GM23338 (cell line): Measurements from ENCODE around the gene LRRC10. TPM values are rescaled to one million over a fixed set of nuclear protein-coding genes. Genes with fewer than 3 reads are reported as not detected.

Experiments
- ATAC-seq: fragments of 200-7000 bp; cut with Tn5 transposase; 3 replicates; pipeline ENCODE4 v1.9.1; 2020
- DNase-seq: peaks from one replicate; pipeline ENCODE4 v3.0.0-alpha.2; 2015; ENCODE audit warnings: low spot score
- H2AFZ ChIP-seq: fragments of 200-600 bp; sonication (generic); 2 replicates; pipeline ENCODE4 v1.8.0; 2016; ENCODE audit warnings: antibody characterized with exemption, mild to moderate bottlenecking, moderate library complexity
- H3F3A ChIP-seq: fragments of 200-600 bp; sonication (generic); replicated peaks from 2 replicates; pipeline ENCODE4 v1.8.0; 2017; ENCODE audit warnings: antibody characterized with exemption, mixed run types, low read depth
- H3K27ac ChIP-seq: fragments of 200-600 bp; sonication (generic); 2 replicates; pipeline ENCODE4 v1.6.1; 2016; ENCODE audit warnings: low read depth
- H3K27me3 ChIP-seq: fragments of 200-600 bp; sonication (generic); 2 replicates; pipeline ENCODE4 v1.8.0; 2016; ENCODE audit warnings: mild to moderate bottlenecking, mixed run types, moderate library complexity; ENCODE audit not compliant: insufficient read depth
- H3K36me3 ChIP-seq: fragments of 200-600 bp; sonication (generic); 2 replicates; pipeline ENCODE4 v1.8.0; 2016; ENCODE audit warnings: mild to moderate bottlenecking; ENCODE audit not compliant: insufficient read depth
- H3K4me1 ChIP-seq: fragments of 200-600 bp; sonication (generic); 2 replicates; pipeline ENCODE4 v1.8.0; 2016; ENCODE audit warnings: mild to moderate bottlenecking, moderate library complexity; ENCODE audit not compliant: insufficient read depth
- H3K4me2 ChIP-seq: fragments of 200-600 bp; sonication (generic); 2 replicates; pipeline ENCODE4 v1.7.1; 2017; ENCODE audit warnings: mixed run types
- H3K4me3 ChIP-seq: fragments of 200-600 bp; sonication (generic); 2 replicates; pipeline ENCODE4 v1.6.1; 2016; ENCODE audit warnings: mixed run types
- H3K79me2 ChIP-seq: fragments of 200-600 bp; sonication (generic); replicated peaks from 2 replicates; pipeline ENCODE4 v1.8.0; 2017; ENCODE audit warnings: mild to moderate bottlenecking; ENCODE audit not compliant: insufficient read depth
- H3K9me2 ChIP-seq: fragments of 200-600 bp; sonication (generic); 2 replicates; pipeline ENCODE4 v1.8.0; 2017; ENCODE audit not compliant: insufficient read depth
- H4K20me1 ChIP-seq: fragments of 200-600 bp; sonication (generic); replicated peaks from 2 replicates; pipeline ENCODE4 v1.8.0; 2017; ENCODE audit warnings: mild to moderate bottlenecking; ENCODE audit not compliant: insufficient read depth
- H3K27ac Mint-ChIP-seq: 2 replicates; pipeline ENCODE4 v1.8.0; 2020; ENCODE audit warnings: inconsistent platforms, mild to moderate bottlenecking, moderate library complexity, mixed read lengths
- H3K27me3 Mint-ChIP-seq: 3 replicates; pipeline ENCODE4 v1.8.0; 2022; ENCODE audit warnings: low read depth, mild to moderate bottlenecking, moderate library complexity, mixed read lengths, inconsistent platforms; ENCODE audit not compliant: insufficient read depth, poor library complexity
- H3K36me3 Mint-ChIP-seq: 3 replicates; pipeline ENCODE4 v1.8.0; 2021; ENCODE audit warnings: low read depth, mild to moderate bottlenecking, inconsistent platforms, moderate library complexity, mixed read lengths
- H3K4me1 Mint-ChIP-seq: 3 replicates; pipeline ENCODE4 v1.8.0; 2020; ENCODE audit warnings: mild to moderate bottlenecking, inconsistent platforms, mixed read lengths
- H3K4me3 Mint-ChIP-seq: 3 replicates; pipeline ENCODE4 v1.8.0; 2021; ENCODE audit warnings: moderate library complexity, mild to moderate bottlenecking, inconsistent platforms, mixed read lengths
- H3K9me3 Mint-ChIP-seq: 3 replicates; pipeline ENCODE4 v1.8.0; 2020; ENCODE audit warnings: moderate library complexity, mild to moderate bottlenecking, inconsistent platforms, mixed read lengths
- CREB1 ChIP-seq: fragments of 250-450 bp; sonication (Bioruptor Pico); IDR thresholded peaks from 2 replicates; pipeline ENCODE4 v1.5.0; 2020; ENCODE audit warnings: low read depth, mild to moderate bottlenecking, moderate library complexity
- CTCF ChIP-seq, 2 experiments: fragments of 200-600 bp in 1 of 2; sonication (generic) in 1 of 2; conservative IDR thresholded peaks; 2 replicates each; pipeline versions ENCODE4 v1.5.1 to v1.6.1; 2016 to 2017; ENCODE audit warnings: antibody characterized with exemption in 2 of 2, low read depth in 2 of 2, mild to moderate bottlenecking in 2 of 2, moderate library complexity in 1 of 2
- EZH2 ChIP-seq: fragments of 200-600 bp; sonication (generic); IDR thresholded peaks from one replicate; pipeline ENCODE4 v1.8.0; 2017; ENCODE audit warnings: antibody characterized with exemption, mild to moderate bottlenecking, low read depth; ENCODE audit not compliant: unreplicated experiment
- EZH2phosphoT487 ChIP-seq: fragments of 200-600 bp; sonication (generic); IDR thresholded peaks from one replicate; pipeline ENCODE4 v1.8.1; 2018; ENCODE audit warnings: antibody characterized with exemption; ENCODE audit not compliant: unreplicated experiment
- JUNB ChIP-seq: IDR thresholded peaks from one replicate; pipeline ENCODE4 v1.6.1; 2016; ENCODE audit warnings: antibody characterized with exemption; ENCODE audit not compliant: unreplicated experiment
- NANOG ChIP-seq: IDR thresholded peaks from 2 replicates; pipeline ENCODE4 v1.6.1; 2016; ENCODE audit warnings: antibody characterized with exemption, borderline replicate concordance
- POLR2AphosphoS5 ChIP-seq: IDR thresholded peaks from 2 replicates; pipeline ENCODE4 v1.6.1; 2016; ENCODE audit warnings: antibody characterized with exemption, low read depth
- STAT1 ChIP-seq: IDR thresholded peaks from one replicate; pipeline ENCODE4 v1.6.1; 2016; ENCODE audit warnings: antibody characterized with exemption; ENCODE audit not compliant: unreplicated experiment
- ZNF114 ChIP-seq: fragments of 250-450 bp; sonication (Bioruptor Pico); IDR thresholded peaks from 2 replicates; pipeline ENCODE4 v1.5.0; 2020; ENCODE audit warnings: mild to moderate bottlenecking, moderate library complexity
- ZNF331 ChIP-seq: fragments of 250-450 bp; sonication (Bioruptor Pico); IDR thresholded peaks from 2 replicates; pipeline ENCODE4 v1.5.0; 2020; ENCODE audit warnings: low read depth, mild to moderate bottlenecking, moderate library complexity
- ZNF462 ChIP-seq: fragments of 250-450 bp; sonication (Bioruptor Pico); IDR thresholded peaks from 2 replicates; pipeline ENCODE4 v1.5.0; 2020; ENCODE audit warnings: mild to moderate bottlenecking, moderate library complexity
- polyA plus RNA-seq: library from polyadenylated mRNA; unstranded; fragments of >200 nt; fragmentation: Nextera tagmentation; extraction: Ambion mirVana; gene quantifications from 2 replicates; pipeline ENCODE4 v1.2.1, GENCODE V29; 2016
- total RNA-seq: library from RNA; depleted of rRNA; stranded (reverse); fragments of >200 nt; shearing (Covaris generic); gene quantifications from 2 replicates; pipeline ENCODE4 v1.2.3, GENCODE V29; 2014
- TF ChIP-seq, protein P1 (sequence below): IDR thresholded peaks from one replicate; pipeline ENCODE4 v1.6.1; 2018; ENCODE audit warnings: antibody characterized with exemption; ENCODE audit not compliant: unreplicated experiment
- TF ChIP-seq, protein P2 (sequence below): IDR thresholded peaks from 2 replicates; pipeline ENCODE4 v1.6.1; 2016; ENCODE audit warnings: antibody characterized with exemption

Gene LRRC10
- total and polyA plus RNA-seq, 2 experiments from 2014 or later, result not detected

- no peak overlapping the region for H3K4me3 Mint-ChIP-seq
These were observed 38.8 kb upstream of the LRRC10 start for GRCh38 chr12:69649529-69649928.

More at GRCh38 chr12:69649529-69649928, 38.8 kb upstream of the LRRC10 start:
- no peak for ATAC-seq
- Histone ChIP-seq H3K4me3 (no peak overlapping the region), H3K9me2 (no peaks in the 10 kb centered on the region), H3K79me2 (no peaks in the 10 kb centered on the region), H3K36me3 (no peaks in the 10 kb centered on the region), H3K27me3 (no peaks in the 10 kb centered on the region), H3K4me2 (no peak overlapping the region), H2AFZ (no peak overlapping the region; the same call in 1 of the 2 replicates), H3K27ac (no peak overlapping the region), H4K20me1 (no peaks in the 10 kb centered on the region), H3K4me1 (no peaks in the 10 kb centered on the region), H3F3A (no peaks in the 10 kb centered on the region)
- no peak for TF ChIP-seq ZNF462 (CRISPR knock-in tag)
- no peak for TF ChIP-seq ZNF331 (CRISPR knock-in tag)
- TF ChIP-seq EZH2, result no peak
- TF ChIP-seq STAT1, result no peak
- TF ChIP-seq CREB1 (CRISPR knock-in tag), result no peak
- TF ChIP-seq JUNB, result no peak
- no peak for TF ChIP-seq NANOG
- TF ChIP-seq, protein P1, sequence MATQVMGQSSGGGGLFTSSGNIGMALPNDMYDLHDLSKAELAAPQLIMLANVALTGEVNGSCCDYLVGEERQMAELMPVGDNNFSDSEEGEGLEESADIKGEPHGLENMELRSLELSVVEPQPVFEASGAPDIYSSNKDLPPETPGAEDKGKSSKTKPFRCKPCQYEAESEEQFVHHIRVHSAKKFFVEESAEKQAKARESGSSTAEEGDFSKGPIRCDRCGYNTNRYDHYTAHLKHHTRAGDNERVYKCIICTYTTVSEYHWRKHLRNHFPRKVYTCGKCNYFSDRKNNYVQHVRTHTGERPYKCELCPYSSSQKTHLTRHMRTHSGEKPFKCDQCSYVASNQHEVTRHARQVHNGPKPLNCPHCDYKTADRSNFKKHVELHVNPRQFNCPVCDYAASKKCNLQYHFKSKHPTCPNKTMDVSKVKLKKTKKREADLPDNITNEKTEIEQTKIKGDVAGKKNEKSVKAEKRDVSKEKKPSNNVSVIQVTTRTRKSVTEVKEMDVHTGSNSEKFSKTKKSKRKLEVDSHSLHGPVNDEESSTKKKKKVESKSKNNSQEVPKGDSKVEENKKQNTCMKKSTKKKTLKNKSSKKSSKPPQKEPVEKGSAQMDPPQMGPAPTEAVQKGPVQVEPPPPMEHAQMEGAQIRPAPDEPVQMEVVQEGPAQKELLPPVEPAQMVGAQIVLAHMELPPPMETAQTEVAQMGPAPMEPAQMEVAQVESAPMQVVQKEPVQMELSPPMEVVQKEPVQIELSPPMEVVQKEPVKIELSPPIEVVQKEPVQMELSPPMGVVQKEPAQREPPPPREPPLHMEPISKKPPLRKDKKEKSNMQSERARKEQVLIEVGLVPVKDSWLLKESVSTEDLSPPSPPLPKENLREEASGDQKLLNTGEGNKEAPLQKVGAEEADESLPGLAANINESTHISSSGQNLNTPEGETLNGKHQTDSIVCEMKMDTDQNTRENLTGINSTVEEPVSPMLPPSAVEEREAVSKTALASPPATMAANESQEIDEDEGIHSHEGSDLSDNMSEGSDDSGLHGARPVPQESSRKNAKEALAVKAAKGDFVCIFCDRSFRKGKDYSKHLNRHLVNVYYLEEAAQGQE, result no peak
- TF ChIP-seq EZH2phosphoT487, result no peak
- no peak for TF ChIP-seq ZNF114 (CRISPR knock-in tag)
- TF ChIP-seq CTCF (conservative IDR thresholded peaks at IDR 0.05; ENCODE audit: low read depth in 2 of 2), result no peak; a peak in 1 of 4 replicates
- TF ChIP-seq, protein P2, sequence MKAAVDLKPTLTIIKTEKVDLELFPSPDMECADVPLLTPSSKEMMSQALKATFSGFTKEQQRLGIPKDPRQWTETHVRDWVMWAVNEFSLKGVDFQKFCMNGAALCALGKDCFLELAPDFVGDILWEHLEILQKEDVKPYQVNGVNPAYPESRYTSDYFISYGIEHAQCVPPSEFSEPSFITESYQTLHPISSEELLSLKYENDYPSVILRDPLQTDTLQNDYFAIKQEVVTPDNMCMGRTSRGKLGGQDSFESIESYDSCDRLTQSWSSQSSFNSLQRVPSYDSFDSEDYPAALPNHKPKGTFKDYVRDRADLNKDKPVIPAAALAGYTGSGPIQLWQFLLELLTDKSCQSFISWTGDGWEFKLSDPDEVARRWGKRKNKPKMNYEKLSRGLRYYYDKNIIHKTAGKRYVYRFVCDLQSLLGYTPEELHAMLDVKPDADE, result no peak
- TF ChIP-seq POLR2AphosphoS5, result no peak
- no peak for DNase-seq
- Mint-ChIP-seq H3K9me3 (no peaks in the 10 kb centered on the region), H3K36me3 (no peaks in the 10 kb centered on the region), H3K27ac (no peak overlapping the region), H3K4me1 (no peaks in the 10 kb centered on the region), H3K27me3 (no peaks in the 10 kb centered on the region)
